SK-N-SH treated with all-trans-retinoic acid at 6 μM for 48 hours (cell line): ENCODE measurements around the gene AP1B1.
"Not testable (repeated sequence)": the region's sequence is repeated elsewhere in the genome, so short reads cannot be mapped to it uniquely, and the experiment has no call there.

Experiments
- BACH2 ChIP-seq: fragments of 250-450 bp; sonication (Bioruptor Pico); IDR thresholded peaks from 2 replicates; pipeline ENCODE4 v1.9.0; 2021; ENCODE audit warnings: mild to moderate bottlenecking, borderline replicate concordance
- ESRRG ChIP-seq: fragments of 250-450 bp; sonication (Bioruptor Pico); IDR thresholded peaks from 2 replicates; pipeline ENCODE4 v1.6.1; 2021; ENCODE audit warnings: mild to moderate bottlenecking
- TF ChIP-seq, protein P1 (sequence below): fragments of 250-450 bp; sonication (Bioruptor Pico); IDR thresholded peaks from 2 replicates; pipeline ENCODE4 v1.8.0; 2020; ENCODE audit warnings: mild to moderate bottlenecking, moderate library complexity, borderline replicate concordance

DNA sequence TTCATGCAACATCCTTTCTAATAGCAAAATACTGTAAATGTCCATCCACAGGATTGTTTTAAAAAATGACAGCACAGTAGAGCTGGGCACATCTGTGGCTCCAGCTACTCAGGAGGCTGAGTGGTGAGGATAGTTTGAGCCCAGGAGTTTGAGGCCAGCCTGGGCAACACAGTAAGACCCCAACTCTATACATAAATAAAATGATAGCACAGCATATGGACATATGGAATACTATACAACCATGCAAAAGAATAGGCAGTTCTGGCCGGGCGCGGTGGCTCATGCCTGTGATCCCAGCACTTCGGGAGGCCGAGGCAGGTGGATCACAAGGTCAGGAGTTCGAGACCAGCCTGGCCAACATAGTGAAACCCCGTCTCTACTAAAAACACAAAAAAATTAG lies 13.6 kb downstream of the AP1B1 start:
- not testable (repeated sequence) for TF ChIP-seq BACH2; ESRRG (CRISPR knock-in tag)
- TF ChIP-seq, protein P1, sequence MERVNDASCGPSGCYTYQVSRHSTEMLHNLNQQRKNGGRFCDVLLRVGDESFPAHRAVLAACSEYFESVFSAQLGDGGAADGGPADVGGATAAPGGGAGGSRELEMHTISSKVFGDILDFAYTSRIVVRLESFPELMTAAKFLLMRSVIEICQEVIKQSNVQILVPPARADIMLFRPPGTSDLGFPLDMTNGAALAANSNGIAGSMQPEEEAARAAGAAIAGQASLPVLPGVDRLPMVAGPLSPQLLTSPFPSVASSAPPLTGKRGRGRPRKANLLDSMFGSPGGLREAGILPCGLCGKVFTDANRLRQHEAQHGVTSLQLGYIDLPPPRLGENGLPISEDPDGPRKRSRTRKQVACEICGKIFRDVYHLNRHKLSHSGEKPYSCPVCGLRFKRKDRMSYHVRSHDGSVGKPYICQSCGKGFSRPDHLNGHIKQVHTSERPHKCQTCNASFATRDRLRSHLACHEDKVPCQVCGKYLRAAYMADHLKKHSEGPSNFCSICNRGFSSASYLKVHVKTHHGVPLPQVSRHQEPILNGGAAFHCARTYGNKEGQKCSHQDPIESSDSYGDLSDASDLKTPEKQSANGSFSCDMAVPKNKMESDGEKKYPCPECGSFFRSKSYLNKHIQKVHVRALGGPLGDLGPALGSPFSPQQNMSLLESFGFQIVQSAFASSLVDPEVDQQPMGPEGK (CRISPR knock-in tag): not testable (repeated sequence)
